GM04503 (cell line): Measurements from ENCODE around the gene PDLIM5.
"Not testable (repeated sequence)": the region's sequence is repeated elsewhere in the genome, so short reads cannot be mapped to it uniquely, and the experiment has no call there.

Source experiments
- DNase-seq: peaks from one replicate; pipeline ENCODE4 v3.0.0-alpha.2; 2012; ENCODE audit warnings: low read depth

The PDLIM5 gene

DNA sequence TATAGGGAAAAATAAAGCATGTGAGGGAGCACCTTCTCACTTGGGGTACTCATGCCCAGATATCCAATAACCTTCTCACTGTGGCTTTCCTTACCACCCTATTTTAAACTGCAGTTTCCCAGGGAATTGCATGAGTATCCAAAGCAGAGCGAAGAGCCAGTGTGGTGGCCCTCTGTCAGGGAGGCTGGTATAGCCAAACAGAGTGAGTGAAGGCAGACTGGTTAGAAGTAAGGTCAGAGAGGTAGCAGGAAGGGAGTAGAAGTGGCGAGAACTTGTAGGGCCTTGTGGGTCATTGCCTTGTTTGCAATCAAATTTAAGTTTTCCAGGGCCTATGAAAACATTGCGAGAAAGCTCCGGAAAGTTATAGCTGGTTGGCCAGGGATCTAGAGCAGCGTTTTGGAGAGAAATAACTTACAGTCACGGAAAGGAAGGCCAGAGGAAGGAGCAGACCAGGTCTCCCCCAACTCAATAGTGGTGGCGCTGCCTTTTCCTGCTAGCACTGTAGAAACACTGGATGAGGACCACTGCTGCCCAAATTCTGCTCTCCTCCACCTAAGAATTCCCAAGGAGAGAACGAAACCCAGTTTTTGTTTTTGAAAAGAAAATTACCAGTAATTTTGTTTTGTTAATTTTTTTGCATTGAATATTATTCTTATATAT, 77.2 kb downstream of the PDLIM5 start:
- no peak for DNase-seq

DNA sequence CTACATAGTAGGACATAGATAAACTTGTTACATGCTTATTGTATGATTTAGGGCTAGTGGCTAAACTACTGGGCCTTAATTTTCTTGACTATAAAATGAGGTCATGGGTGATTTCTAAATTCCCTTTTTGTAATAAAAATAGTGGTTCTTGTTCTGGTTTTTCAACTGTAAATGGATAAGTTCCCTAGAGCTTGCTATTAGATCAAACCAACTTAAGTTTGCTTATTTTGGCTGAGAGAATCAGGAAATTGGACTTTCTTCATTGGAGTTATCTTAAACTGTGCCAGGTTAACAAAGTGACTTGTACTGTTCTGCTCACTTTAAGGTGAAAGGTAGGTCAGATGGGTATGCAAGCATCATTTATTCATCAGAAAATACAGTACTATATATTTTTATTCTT, 78.3 kb downstream of the PDLIM5 start:
- no peak for DNase-seq

DNA sequence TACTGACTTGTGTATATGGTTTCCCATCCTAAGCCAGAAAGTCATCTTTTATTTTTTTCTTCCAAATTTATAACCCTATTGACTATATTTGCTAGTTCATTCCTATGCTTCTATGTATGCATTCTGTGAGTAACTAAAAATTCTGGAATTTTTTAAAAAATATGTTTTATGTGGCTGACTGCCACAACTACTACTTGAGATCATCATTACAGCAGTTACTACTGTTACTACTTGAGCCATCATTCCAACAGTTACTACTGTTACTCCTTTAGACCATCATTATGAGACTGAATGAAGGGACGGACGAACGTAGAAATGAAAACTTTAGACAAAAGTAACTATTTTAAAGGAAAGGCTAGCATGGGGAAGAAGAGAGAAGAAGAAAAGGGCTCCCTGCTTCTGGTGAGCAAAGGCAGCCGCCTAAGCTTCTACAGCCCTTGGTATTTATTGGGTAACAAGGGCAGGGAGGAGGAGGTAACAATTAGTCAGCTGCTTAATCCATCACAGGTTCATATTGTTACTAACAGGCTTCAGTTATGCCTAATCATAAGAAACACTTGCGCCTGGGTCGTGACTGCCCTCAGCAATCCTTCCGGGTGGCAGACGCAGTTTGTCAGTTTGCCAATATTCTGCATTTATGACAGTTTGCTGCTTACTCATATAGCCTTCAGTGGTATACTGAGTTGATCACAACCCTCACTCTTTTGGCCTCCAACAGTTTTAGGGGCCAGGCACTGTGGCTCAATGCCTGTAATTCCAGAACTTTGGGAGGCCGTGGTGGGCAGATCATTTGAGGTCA, 80.4 kb downstream of the PDLIM5 start:
- DNase-seq: no peak

DNA sequence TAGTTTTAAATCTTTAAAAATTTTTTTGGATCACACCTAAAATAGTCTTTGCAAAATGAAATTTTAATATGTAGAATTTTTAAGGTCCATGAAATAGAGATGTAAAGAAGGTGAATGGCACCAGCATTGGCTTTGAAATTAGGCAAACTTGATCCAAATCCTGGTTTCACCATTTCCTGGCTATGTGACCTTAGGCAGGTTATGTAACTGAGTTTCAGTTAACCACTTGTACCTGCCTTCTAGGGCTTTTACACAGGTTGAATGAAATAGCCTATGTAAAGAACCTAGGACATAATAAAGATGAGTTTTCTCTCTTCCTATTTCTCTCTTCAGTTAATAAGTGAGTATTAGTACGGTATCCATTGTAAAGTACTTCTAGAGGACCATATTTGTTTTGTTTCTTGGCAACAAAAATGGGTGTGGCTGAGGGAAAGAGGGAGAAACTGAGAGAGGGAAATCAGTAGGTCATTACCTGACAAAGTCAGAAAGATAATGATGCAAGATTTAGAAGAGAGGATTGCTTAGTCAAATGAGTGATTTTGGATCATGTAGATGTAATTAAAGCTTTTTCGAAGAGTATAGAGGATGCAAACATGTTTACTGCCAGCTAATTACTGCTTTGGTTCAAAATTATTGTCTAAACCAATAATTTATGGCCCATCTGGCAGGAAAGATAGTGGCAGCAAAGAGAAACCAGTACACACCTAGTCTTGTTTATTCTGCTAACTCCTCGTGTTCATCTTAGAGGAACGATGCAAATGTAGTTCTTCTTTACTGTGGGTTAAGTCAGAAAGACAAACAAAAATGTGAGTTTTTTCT, 81.9 kb downstream of the PDLIM5 start:
- no peak for DNase-seq

DNA sequence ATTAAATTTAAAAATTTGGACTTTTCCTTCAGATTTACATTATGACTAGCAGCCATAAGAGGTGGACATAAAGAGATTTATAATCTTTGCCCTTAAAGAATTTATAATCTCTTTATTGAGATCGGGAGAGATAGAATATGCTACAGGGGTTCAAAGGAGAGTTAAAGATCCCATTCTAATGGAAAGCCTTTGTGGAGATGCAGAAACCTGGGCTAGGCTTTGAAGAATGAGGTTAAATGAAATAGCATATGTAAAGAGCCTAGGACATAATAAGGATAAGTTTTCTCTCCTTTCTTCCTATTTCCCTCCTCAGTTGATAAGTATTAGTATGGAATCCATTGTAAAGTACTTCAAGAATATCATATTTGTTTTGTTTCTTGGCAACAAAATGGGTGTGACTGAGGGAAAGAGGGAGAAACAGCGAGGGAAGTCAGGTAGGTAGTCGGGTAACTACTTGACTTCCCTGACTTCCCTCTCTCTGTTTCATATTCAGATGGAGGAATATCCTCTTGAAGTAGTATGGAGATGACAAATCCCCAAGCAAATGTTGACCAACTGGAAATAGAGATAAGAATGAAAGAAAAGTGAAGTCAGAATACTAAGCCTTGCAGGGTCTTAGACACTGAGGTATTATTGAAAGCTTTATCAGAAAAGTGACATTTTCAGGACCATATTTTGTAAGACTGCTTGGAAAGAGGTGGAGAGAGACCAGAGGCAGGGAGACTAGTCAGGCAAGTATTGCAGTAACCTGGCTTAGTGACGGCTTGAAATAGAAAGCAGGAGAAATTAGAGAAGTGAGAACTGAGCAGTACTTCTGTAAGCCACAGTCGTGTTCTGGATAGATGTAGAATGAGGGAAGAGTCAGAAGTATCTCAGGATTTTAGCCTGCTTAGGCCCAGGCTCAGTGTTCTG, 82.9 kb downstream of the PDLIM5 start:
- no peak for DNase-seq

DNA sequence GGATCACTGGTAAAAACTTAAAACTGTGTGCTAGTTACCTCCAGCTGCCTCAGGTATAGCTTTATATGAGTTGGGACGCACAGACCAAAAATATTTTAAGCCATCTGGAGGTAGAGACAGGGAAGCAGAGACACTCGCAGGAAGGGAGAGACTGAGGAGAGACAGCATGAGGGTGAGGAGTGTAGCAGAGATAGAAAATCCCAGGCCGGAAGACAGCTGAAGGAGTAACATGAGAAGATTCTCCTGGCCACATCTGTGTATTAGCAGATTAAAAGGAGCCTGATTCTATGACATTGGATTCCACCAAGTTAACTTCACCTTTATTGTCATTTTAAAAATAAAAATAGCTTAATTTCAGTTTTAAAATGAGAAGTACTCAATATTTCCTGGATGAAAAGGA, 84.3 kb downstream of the PDLIM5 start:
- DNase-seq: no peak

DNA sequence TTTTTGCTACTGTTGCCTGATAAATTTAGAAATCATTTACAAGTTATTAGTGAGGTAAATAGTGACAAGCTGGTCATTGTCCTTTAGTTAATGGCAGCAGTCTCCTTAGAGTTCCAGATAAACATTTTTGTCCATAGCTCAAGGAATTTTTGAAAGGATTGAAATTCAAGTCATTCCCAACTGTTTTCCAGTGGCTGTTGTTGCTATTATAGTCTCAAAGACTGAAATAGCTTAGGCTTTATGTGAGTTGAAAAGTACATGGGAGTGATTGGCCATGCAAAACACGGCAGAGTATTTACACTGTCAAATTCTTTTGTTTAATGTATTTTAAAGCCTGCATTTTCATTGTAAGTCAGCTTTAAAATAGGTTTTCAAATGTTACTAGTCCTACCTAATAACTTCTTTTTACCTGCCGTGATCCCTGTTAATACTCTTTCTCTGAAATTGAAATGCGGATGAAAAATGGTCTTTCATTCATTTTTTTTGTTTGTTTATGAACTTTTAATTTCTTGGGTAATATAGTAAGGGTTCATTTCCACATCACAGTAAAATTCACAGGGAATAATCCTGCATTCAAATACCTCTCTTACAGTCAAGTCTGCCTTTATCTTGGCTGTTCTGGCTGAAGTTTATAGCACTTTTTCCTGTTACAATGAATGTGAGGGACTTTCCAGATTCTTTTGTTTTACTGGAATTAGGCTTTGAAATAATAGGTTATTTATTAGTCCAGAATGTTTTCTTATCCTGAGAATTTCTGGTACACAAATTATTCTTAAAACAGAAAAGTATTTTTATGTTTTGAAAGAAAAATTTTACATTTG, 85.1 kb downstream of the PDLIM5 start:
- no peak for DNase-seq

DNA sequence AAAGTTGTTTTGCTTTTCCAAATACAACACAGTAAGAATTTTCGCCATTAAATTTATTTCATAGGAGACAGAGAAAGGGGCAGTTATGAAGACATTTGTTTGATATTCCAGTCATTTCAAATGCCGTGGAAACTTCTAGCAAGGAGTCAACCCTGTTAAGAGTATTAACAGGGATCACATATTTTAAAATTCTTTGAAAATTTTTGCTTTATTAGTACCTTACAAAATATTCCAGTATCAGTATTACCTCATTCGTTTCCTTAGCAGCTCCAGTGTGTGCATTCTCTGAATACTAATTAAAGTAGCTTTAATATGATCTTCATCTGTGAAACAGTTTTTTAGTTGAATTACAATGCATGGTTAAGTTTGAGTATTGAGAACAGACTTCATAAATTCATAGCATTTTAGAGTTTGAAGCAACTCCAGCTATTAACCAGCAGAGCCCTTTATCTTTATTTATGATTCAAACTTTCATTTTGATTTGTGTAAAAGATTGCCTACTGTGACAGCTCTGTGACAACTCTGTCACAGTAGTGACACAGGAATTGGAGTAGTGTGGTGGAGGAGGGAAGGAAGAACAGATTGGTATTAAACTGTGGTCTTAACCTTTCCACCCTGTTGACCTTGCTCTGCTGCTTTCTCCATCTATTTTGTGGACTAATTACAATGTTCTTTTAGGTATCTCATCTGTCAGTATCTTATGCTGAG, 86.3 kb downstream of the PDLIM5 start:
- no peak for DNase-seq

DNA sequence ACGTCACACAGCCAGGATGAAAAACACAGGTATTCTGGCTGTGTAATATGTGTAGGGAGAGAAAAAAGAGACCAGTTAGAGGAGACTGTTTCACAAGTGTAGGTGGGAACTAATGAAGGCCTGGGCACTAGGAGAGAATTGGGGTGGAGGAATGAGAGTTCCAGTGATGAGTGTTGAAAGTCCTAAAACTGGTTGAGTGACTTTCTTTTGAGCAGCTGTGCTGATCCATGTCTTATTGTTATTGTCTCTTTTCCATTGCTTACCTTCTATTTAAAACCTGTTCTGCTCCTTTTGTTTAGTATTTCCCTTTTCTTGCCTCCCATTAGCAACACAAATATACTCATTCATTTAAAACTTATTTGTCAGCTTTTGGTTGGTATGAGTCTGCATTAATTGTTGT, 88.7 kb downstream of the PDLIM5 start:
- no peak for DNase-seq

DNA sequence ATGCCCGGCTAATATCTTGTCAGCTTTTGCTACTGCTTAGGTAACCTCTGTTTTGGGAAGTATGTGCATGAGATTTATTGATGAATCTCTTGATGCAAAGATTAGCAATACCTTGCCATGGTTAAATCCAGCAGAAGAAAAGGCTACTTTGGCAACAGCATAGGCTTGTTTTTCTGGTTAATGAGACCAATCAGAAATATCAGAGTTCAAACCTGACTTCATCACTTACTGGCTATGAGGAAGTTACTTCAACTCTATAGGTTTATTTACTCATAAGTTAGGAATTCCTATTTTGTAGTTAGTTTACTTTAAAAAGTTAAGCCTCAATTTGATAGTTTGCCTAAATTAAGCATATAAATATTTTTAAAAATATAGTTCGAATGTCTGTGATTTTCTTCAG, 93.1 kb downstream of the PDLIM5 start:
- DNase-seq: no peak

DNA sequence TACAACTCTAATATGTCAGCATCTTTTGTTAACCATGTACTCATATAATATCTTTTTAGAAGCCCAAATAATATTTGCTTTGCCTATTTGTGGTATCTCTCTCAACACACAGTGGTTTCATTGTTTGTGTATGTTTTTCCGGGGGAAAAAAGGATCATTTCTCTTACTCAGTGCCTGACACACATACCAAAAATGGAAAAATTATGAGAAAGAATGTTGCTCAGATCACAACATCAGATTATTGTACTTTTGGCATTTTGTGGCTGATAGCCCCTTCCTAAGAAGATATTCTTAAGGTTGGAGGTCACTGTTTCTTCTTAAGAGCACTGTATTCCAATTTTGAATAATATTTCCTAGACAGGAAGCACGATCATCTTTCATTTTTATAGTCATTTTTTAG, 93.6 kb downstream of the PDLIM5 start:
- DNase-seq: no peak

DNA sequence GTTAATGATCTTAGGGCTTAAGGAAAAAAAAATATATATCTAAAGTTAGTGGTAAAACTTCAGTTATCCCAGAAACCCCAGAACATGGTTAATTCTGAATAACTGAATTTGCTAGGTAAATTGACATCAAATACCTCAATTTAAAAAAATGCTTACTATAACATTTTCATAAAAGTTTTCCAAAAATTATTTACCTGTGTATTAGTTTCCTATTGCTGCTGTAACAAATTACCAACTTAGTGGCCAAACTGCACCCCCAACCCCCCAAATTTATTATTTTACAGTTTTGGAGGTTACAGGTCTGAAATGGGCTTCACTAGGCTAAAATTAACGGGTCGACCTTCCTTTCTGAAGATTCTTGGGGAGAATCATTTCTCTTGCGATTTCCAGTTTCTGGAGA, 95.2 kb downstream of the PDLIM5 start:
- DNase-seq: no peak

DNA sequence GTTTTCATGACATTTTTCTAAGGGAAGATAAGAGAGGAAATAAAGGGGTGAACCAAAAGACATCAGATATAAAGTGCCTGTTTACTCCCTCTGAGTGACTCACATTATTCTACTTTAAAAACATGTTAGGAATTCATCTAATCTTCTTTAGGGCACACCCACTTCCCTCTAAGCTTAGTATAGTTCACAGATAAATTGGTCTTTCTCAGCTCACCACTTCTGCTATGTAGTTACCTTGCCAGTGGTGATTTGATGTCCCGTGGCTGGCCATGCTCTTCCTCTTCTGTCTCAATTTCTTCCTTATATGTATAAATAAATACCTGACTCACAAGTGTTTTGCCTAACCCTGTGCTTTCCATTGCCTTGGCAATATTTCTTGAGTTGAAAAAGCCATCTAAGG, 96.8 kb downstream of the PDLIM5 start:
- peak; percentile 60 for DNase-seq

DNA sequence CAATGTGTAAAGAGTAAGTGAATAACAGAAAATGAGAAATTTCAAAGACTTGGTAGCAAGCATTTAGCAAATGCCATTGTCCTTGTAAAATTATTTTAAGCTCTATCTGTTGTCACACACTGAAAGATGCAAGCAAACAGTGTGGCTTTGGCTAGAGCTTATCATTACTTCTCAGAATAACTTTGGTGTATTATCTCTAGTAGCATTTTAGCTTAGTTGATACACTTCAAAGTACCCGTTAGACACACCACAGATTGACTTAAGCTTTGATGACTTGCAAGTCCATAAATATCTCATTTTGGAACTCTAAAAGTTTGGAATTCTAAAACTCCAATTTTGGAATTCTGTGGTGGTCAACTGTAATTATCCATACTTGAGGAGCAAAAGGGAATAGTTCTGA, 98.6 kb downstream of the PDLIM5 start:
- DNase-seq: no peak

DNA sequence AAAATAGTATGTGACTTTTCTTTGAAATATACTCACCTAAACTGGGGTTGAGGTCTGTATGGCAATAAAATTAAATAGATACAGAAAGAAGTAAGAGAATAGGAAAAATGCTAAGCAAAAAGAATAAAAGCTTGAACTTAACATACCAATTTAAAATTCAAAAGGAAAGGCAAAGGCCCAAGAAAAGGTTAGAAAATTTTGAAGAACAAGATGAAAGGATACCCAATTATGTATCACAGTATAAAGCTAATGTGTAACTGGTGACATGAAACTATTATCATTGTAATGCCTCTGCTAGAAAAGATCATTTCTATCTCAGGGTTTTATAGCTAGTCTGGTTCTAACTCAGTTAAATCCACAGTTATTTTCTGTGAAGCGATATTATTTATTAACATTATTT, 99.1 kb downstream of the PDLIM5 start:
- no peak for DNase-seq

DNA sequence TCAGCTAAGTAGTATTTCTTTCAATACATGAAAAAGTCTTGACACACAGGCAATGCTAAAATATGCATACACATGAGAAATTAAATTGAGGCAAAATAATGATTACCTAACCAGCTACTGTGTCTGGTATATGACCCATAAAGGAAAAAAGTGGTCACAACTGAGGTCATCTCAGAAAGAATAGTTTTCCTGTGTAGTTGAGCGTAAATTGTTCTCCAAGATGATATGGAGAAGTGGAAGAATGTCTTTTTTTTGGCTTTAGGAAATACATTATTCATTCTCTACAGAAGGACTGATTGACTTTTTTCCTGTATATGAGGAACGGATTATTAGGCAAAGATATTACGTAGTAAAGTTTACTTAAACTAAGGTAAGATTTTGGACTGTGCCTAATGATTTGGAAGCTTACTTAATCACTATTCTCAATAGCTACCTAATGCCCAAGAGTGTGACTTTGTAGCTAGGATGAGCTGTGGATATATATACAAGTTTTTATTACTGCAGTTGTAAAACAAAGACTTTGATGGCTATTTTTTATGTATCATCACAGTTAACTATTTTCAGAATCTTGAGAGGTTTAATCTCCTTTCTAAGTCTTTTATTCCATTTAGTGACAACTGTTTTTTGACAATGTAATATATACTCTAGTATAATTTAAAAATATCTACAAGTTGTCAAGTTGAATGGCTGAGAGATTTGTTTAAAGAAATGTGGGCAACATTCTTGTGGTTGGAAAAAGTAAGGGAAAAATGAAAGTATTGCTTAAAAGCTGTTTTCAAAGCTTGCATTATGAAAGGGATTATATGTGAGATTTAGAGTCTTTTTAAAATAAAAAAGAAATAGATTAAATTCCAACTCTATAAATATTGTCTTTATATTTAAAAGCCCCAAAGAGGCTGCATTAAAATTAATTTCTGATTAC, 100.2 kb downstream of the PDLIM5 start:
- DNase-seq: no peak

DNA sequence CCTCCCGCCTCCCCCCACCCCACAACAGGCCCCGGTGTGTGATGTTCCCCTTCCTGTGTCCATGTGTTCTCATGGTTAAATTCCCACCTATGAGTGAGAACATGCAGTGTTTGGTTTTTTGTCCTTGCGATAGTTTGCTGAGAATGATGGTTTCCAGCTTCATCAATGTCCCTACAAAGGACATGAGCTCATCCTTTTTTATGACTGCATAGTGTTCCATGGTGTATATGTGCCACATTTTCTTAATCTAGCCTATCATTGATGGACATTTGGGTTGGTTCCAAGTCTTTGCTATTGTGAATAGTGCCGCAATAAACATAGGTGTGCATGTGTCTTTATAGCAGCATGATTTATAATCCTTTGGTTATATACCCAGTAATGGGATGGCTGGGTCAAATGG, 104.3 kb downstream of the PDLIM5 start:
- not testable (repeated sequence) for DNase-seq

DNA sequence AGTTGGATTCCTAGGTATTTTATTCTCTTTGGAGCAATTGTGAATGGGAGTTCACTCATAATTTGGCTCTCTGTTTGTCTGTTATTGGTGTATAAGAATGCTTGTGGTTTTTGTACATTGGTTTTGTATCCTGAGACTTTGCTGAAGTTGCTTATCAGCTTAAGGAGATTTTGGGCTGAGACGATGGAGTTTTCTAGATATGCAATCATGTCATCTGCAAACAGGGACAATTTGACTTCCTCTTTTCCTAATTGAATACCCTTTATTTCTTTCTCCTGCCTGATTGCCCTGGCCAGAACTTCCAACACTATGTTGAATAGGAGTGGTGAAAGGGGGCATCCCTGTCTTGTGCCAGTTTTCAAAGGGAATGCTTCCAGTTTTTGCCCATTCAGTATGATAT, 105.9 kb downstream of the PDLIM5 start:
- DNase-seq: not testable (repeated sequence)

DNA sequence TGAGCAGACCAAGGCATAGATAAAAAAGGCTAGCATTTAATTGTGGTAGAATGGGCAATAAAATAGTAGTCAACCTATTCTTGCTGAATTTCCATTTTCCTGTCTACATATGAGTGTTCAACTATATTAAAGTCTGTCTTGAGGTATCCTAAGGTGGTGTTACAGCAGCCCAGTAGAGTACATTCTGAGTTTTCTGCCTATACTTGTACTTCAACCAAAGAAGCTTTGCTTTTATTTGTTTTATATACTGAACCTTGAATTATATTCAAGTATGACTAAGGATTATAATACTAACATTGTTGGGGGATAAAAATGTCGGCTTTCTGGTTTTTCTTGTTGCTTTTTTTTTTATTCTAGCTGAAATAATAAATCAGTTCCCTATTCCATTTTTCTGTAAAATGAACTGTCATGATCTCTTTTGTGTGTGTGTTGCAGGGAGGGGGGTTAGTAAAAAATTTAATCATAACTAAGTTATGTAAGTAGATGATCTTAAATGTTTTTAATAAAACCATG, 106.7 kb downstream of the PDLIM5 start:
- DNase-seq: no peak
